Colonic mucosa (tissue), 4 donors: ENCODE measurements around the gene CCDC185. TPM values are rescaled to one million over a fixed set of nuclear protein-coding genes. Genes with fewer than 3 reads are reported as not detected.
"Not testable (repeated sequence)": the region's sequence is repeated elsewhere in the genome, so short reads cannot be mapped to it uniquely, and the experiment has no call there.

Source experiments
- DNase-seq: peaks from one replicate; pipeline ENCODE4 v3.0.0-alpha.2; 2020
- H3K27ac ChIP-seq: fragments of 200-600 bp; one replicate; pipeline ENCODE4 v1.8.0; 2021
- H3K27me3 ChIP-seq: fragments of 200-600 bp; one replicate; pipeline ENCODE4 v1.8.0; 2021
- H3K36me3 ChIP-seq: fragments of 200-600 bp; one replicate; pipeline ENCODE4 v1.8.0; 2021
- H3K4me1 ChIP-seq: fragments of 200-600 bp; one replicate; pipeline ENCODE4 v1.8.0; 2021; ENCODE audit warnings: mild to moderate bottlenecking
- H3K4me3 ChIP-seq: fragments of 200-600 bp; one replicate; pipeline ENCODE4 v1.8.0; 2021
- H3K9ac ChIP-seq, 2 donors: one replicate each; pipeline ENCODE4 v1.7.0; 2013; ENCODE audit warnings: control low read depth in 2 of 2, low read depth in 2 of 2, low read length in 2 of 2
- H3K9me3 ChIP-seq: fragments of 200-600 bp; one replicate; pipeline ENCODE4 v1.8.0; 2021
- CTCF ChIP-seq: fragments of 200-600 bp; IDR thresholded peaks from one replicate; pipeline ENCODE4 v1.8.0; 2022; ENCODE audit warnings: antibody characterized with exemption, mild to moderate bottlenecking
- intact Hi-C: fragments of 100-400 bp; cut with DNase I; formaldehyde crosslinking; loops from one replicate; pipeline ENCODE4 v1.14.1; 2022
- total RNA-seq, 2 donors: library from RNA; stranded (reverse); fragmentation: NEBNext Ultra II Directional in 1 of 2; extraction: Animal tissue kit (Norgen Biotek cat#: 25700) in 1 of 2; gene quantifications; one replicate each; pipeline ENCODE4 v1.2.1, GENCODE V29; 2021
- donor health status: healthy.
- donor health status: DM: no; HTN: no; CAD: no.
- donor health status: DM: no; HTN: no; CAD: no.

CCDC185 gene
- total RNA-seq, 2 donors from 2014 or later: not detected

DNA sequence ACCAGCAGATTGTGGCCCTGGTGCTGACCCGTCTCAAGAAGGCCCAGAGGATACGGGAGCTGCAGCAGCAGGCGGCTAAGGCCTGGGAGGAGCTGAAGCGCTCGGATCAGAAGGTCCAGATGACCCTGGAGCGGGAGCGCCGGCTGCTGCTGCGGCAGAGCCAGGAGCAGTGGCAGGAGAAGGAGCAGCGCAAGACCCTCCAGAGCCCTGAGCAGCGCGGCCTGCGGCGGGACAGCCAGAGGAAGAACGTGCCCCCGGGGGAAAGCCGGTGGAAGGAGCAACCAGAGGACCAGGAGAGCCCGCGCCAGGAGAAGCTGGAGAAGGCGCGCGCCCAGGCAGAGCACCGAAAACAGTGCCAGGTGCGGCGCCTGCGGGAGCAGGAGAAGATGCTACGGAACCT is 1.0 kb downstream of the CCDC185 start:
- no peak overlapping the region for H3K9ac ChIP-seq
- peaks cover 21% of the 10 kb centered on the region for H3K27me3 ChIP-seq
- H3K9me3 ChIP-seq: no peaks in the 10 kb centered on the region
- H3K4me3 ChIP-seq: no peak overlapping the region
- DNase-seq: no peak
- no peaks in the 10 kb centered on the region for H3K4me1 ChIP-seq
- TF ChIP-seq CTCF: no peak
- intact Hi-C loops: no loop called here
- no peak overlapping the region for H3K27ac ChIP-seq
- H3K36me3 ChIP-seq: no peaks in the 10 kb centered on the region

DNA sequence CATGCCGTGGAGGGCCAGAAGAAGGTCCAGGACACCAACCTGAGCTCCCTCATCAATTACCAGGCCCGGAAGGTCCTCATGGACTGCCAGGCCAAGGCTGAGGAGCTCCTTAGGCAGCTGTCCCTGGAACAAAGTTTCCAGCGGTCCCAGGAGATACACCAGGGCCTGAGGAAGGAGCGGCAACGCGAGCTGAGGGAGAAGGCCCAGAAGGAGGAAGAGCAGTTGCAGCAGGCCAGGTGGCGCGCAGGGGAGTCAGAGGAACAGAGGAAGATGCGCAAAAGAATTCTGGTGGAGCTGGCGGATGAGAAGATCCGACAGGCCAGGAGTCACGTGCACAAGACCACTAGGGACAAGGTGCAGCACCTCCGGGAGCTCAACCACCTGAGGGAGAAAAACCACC is 1.5 kb downstream of the CCDC185 start:
- no peak for TF ChIP-seq CTCF
- H3K27ac ChIP-seq: no peak overlapping the region
- intact Hi-C loops: no loop called here
- no peaks in the 10 kb centered on the region for H3K36me3 ChIP-seq
- H3K9me3 ChIP-seq: no peaks in the 10 kb centered on the region
- peaks cover 21% of the 10 kb centered on the region for H3K27me3 ChIP-seq
- H3K4me1 ChIP-seq: no peaks in the 10 kb centered on the region
- no peak overlapping the region for H3K4me3 ChIP-seq
- DNase-seq: no peak
- no peak overlapping the region for H3K9ac ChIP-seq

- DNase-seq, intact Hi-C loops: not testable (repeated sequence)
Observed at GRCh38 chr1:223399393-223399792, 6.2 kb downstream of the CCDC185 start.

DNA sequence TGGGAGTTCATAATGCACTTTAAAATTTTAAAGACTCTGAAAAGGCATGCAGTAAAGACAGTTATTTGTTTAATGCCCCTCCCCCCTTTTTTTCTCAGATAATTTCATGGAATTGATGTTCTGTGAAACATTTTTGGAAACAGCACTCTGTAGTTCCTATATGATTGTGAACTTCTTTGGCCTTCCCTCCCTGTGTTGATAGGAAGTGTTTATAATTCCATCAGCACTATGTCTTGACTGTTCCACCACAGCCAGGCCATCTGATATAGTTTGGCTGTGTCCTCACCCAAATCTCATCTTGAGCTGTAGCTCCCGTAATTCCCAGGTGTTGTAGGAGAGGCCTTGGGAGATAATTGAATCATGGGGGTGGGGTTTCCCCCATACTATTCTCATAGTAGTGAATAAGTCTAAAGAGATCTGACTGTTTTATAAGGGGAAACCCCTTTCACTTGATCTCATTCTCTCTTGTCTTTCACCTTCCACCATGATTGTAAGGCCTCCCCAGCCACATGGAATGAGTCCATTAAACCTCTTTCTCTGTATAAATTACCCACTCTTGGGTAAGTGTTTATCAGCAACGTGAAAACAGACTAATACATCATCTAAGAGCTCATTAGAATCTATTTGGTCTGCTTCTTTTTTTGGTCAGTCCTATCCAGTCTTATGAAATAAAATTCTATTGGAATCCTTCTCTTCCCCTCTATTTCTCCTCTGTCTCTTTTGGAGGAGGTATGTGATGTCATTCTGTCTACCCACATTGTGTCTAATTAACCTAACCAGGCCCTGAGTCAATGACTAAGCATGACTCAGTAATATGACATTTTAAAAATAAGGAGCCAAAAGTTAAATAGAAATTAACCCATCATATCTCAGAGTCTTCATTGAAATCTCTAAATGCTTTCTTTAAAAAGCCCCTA is 8.9 kb downstream of the CCDC185 start:
- H3K27me3 ChIP-seq: no peaks in the 10 kb centered on the region
- H3K36me3 ChIP-seq: no peaks in the 10 kb centered on the region
- H3K4me3 ChIP-seq: no peak overlapping the region
- no peaks in the 10 kb centered on the region for H3K4me1 ChIP-seq
- no peak overlapping the region for H3K27ac ChIP-seq
- TF ChIP-seq CTCF: no peak
- H3K9ac ChIP-seq: no peak overlapping the region
- H3K9me3 ChIP-seq: no peaks in the 10 kb centered on the region
- intact Hi-C loops: no loop called here
- DNase-seq: no peak

More at GRCh38 chr1:223399393-223399792, 6.2 kb downstream of the CCDC185 start:
- not testable (repeated sequence) for H3K27ac ChIP-seq, H3K27me3 ChIP-seq, H3K4me1 ChIP-seq, H3K36me3 ChIP-seq, H3K4me3 ChIP-seq, H3K9ac ChIP-seq, H3K9me3 ChIP-seq

DNA sequence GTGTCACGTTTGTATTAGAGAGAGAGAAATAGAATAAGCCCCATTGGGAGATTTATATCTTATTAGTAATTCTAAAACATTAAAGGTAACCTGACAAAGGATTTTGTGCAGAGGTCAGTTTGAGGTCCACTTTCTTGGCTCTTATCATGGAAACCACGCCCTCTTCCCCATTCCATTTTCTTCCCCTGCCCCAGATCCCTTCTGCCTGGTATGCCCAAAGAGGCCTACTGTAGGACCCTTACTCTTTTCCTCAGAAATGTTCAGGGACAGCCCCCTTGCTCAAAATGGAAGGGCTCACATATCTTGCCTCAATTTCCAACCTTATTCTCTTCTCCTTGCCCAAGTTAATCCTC is 9.6 kb downstream of the CCDC185 start:
- Histone ChIP-seq H3K36me3 (no peaks in the 10 kb centered on the region), H3K9ac (no peak overlapping the region), H3K27me3 (no peaks in the 10 kb centered on the region), H3K4me1 (no peaks in the 10 kb centered on the region), H3K9me3 (no peaks in the 10 kb centered on the region), H3K4me3 (no peak overlapping the region), H3K27ac (no peak overlapping the region)
- TF ChIP-seq CTCF: no peak
- intact Hi-C loops: no loop called here
- no peak for DNase-seq

DNA sequence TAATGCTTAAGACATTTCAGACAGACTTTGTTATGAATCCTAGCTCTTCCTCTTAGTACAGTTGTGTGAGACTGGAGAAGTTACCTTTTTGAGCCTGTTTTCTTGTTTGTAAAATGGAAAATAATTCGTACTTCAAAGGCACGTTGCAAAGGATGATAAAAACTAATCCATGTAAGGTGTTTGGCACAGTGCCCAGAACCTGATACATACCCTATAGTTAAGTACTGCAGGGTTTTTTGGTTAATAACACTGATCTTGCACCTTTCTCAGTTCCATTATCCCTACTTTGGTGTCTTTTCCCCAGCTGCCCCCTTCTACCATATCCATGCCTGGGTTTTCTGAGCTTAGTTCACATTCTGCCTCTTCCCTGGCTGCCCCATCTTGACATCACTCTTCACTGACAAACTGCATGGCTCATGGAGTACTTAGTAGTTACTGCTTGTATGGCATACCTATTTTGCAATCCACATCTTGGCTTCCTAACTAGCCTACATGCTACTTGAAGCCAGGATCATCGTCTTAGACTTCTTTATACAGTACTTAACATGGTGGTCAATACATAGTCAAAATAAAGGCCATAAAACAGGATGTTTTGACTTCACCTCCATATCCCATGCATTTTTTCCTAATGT is 10.1 kb downstream of the CCDC185 start:
- no peaks in the 10 kb centered on the region for H3K27me3 ChIP-seq
- no peaks in the 10 kb centered on the region for H3K9me3 ChIP-seq
- TF ChIP-seq CTCF: no peak
- no peak overlapping the region for H3K9ac ChIP-seq
- no peak overlapping the region for H3K4me3 ChIP-seq
- H3K36me3 ChIP-seq: no peaks in the 10 kb centered on the region
- DNase-seq: no peak
- H3K4me1 ChIP-seq: no peaks in the 10 kb centered on the region
- intact Hi-C loops: no loop called here
- H3K27ac ChIP-seq: no peak overlapping the region
